IPS-18c (cell line): ENCODE data around the gene FAM193A.
"Not testable (repeated sequence)": the region's sequence is repeated elsewhere in the genome, so short reads cannot be mapped to it uniquely, and the experiment has no call there.

Experiments
- H3K4me3 ChIP-seq: 2 replicates; pipeline ENCODE4 v1.7.0; 2013; ENCODE audit warnings: low read depth, mild to moderate bottlenecking, low read length, moderate library complexity; ENCODE audit not compliant: insufficient read depth
- H3K9me3 ChIP-seq: one replicate; pipeline ENCODE4 v1.6.1; 2013; ENCODE audit warnings: mild to moderate bottlenecking, low read length, moderate library complexity; ENCODE audit not compliant: control insufficient read depth, insufficient read depth

The FAM193A gene

DNA sequence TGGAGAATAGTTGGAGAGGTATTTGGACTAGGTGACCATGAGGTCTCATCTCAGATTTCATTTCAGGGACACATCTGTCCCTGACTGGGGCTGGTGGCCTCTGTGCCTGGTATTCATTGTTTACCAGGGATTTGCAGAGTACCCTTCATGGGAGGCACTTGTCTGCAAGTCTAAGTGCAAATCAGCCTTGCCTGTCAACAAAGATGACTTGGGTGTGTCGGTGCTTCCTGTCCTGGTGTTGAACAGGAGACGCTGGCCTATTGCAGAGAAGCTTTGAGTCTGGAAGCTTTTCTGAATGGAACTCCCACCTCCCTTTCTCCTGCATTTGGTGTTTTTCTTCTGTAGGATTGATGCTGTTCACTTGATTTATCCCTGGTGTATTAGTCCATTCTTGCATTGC lies 115.6 kb downstream of the FAM193A start:
- Histone ChIP-seq H3K4me3 (no peak overlapping the region), H3K9me3 (peaks cover 4% of the 10 kb centered on the region)

GRCh38 chr4:2652415-2653160 lies 116.1 kb downstream of the FAM193A start:
- Histone ChIP-seq H3K4me3 (no peak overlapping the region), H3K9me3 (peaks cover 4% of the 10 kb centered on the region)

DNA sequence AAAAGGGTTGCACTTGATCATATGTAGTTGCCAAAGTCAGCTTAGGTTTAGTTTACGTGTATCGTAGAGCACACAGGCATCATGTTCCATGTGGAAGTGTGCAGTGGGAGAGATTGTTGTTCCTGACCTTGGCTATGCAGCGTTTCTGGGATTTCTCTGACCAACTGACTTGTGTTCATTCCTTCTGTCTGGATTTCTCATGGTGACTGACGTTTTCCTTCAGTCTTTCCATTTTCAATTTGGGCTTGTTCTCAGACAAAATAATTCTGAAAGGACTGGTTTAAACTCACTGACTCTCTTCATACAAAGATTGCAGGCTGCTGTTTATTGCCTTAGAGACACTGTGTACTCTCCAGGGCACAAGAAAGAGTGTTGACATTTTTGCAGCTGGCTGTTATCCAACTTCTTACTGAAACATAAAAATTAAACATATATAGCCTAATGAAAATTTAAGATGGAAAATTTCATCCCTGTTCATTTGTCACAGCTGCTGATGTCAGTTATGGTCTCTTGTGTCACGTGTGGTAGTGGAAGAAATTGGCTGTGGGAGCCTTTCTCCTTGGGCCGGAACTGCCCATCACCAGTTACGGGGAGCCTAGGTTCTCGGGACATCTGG lies 124.3 kb downstream of the FAM193A start:
- no peaks in the 10 kb centered on the region for H3K9me3 ChIP-seq
- H3K4me3 ChIP-seq = no peak overlapping the region

DNA sequence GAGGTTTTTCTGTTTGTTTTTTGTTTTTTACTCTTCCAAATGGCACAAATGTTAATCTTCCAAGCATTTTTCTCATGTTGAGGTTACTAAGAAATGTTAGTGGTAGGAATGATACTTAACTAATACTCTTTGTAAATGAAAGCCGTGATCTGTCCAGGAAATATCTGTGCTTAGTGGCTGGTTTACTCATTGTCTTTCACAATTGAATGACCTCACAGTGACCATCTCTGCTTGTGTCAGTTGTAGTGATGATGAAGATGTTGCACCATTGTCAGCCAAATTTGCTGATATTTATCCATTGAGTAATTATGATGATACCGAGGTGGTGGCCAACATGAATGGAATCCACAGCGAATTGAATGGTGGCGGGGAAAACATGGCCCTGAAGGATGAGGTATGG lies 126.2 kb downstream of the FAM193A start:
- Histone ChIP-seq H3K4me3 (no peak overlapping the region), H3K9me3 (no peaks in the 10 kb centered on the region)

DNA sequence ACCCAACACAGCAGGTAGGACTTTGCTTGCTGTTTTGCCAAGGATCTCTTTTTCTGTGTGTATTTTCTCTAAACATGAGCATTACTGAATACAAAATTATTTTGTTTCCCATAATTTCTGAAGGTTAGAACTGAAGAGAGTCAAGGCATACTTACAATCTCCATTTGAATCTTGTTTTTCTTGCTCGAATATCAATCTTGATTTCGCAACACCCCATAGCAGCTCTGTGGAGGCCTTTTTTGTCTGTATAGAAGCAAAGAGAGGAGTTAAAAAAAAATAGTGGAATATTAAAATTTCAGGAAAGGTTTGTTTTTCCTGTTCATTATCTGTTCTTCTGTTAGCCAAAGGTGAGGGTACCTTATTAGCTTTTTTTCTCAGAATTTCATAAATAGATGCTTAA lies 126.8 kb downstream of the FAM193A start:
- H3K9me3 ChIP-seq = no peaks in the 10 kb centered on the region
- H3K4me3 ChIP-seq = no peak overlapping the region

DNA sequence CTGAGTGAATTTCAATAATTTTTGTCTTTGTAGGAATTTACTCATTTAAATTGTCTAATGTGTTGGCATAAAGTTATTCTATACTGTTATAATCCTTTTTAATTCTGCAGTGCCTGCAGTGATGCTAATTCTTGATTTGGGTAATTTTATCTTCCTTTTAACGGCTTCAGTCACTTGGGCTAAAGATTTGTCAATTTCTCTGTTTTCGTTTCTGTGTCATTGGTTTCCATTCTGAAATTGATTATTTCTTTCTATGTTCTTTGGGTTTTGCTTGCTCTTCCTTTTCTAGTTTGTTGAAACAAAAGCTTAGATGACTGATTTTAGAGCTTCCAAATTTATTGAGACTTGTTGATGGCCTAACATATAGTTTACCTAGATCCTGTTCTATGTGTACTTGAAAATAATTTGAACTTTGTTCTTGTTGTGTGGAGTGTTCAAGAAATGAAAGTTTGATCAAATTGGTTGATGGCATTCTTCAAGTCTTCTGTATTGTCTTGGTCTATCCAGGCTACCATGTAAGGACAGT lies 130.3 kb downstream of the FAM193A start:
- Histone ChIP-seq H3K4me3 (no peak overlapping the region), H3K9me3 (no peaks in the 10 kb centered on the region)

GRCh38 chr4:2667428-2667827 lies 131.0 kb downstream of the FAM193A start:
- no peak overlapping the region for H3K4me3 ChIP-seq

DNA sequence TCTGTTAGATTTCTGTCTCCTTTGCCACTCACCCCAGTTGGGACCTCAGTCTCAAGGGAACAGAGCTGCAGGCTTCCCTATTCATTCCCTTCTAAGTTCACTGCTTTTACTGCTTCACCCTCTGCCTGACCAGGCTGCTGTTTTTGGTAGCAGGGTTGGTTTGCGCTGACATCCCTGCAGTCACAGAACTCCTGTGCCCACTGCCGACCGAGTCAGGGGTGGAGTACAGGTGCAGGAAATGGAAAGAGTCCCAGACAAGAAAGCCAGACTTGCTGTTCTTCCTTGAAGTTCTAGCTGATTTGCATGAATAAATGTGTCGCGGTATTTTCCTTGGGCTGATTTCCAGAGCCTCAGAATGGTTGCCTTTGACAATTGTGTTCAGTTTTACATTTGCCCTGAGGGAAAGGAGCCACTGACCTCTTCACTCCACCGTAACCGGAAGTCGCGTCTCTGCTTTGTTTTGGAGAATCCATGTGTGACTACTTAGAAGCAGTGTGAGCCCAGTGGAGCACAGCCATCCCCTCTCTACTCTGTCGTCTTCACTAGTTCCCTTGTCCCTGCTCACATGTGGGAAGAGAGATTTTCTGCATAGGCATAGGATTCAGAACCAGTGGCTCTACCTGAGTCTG lies 134.9 kb downstream of the FAM193A start:
- no peak overlapping the region for H3K4me3 ChIP-seq
- no peaks in the 10 kb centered on the region for H3K9me3 ChIP-seq

More at GRCh38 chr4:2667428-2667827, 131.0 kb downstream of the FAM193A start:
- H3K9me3 ChIP-seq = no peaks in the 10 kb centered on the region

DNA sequence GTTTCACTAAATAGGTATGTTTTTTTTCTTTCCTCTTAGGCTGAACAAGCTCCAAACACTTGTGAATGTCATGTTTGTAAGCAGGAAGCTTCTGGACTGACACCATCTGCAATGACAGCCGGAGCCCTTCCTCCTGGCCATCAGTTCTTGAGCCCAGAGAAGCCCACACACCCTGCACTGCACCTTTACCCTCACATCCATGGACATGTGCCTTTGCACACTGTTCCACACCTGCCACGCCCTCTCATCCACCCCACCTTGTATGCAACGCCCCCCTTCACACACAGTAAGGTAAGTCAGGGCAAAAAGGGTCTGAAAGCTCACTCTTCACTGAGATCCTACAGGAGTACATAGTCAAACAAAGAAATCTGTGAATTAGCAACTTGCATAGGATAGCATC lies 135.6 kb downstream of the FAM193A start:
- H3K4me3 ChIP-seq = no peak overlapping the region
- peaks cover 1% of the 10 kb centered on the region for H3K9me3 ChIP-seq

DNA sequence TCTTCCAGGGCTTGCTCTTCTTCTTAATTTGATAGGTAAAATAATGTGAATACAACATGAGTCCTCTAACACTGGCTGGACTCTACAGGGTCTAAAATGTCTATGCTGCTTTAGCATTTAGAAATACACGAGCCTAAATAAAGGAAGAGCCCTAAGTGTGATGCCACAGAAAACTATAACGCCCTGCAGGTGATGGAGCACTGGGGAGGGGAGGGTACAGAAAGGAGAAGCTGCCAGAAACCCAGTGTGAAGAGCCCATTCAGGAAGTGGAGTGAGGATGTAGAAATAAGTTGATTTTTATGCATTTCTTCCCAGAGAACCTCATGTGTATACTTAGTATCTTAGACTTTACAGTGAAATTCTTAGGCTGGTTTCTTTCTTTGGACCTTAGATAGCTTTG lies 136.3 kb downstream of the FAM193A start:
- no peak overlapping the region for H3K4me3 ChIP-seq
- peaks cover 2% of the 10 kb centered on the region for H3K9me3 ChIP-seq

DNA sequence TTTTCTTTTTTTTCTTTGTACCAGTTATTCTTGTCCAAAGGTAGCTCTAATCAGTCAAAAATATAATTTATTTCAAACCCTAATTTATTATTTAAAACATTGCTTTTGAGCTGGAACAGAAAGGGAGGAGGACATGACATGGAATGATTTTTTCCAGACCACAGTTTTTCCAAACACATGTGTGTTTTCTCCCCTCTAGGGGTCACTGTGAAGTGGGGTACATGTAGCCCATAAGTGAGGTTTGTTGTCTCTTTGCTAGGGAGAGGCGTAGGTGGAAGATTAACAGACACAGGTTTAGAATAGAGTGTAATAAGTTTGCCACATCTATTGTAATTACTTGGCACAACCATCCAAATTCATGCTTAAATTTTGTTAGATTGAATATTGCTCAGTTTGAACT lies 136.7 kb downstream of the FAM193A start:
- no peak overlapping the region for H3K4me3 ChIP-seq
- H3K9me3 ChIP-seq = peaks cover 2% of the 10 kb centered on the region

GRCh38 chr4:2679762-2680161 lies 143.3 kb downstream of the FAM193A start:
- H3K9me3 ChIP-seq, H3K4me3 ChIP-seq: not testable (repeated sequence)

DNA sequence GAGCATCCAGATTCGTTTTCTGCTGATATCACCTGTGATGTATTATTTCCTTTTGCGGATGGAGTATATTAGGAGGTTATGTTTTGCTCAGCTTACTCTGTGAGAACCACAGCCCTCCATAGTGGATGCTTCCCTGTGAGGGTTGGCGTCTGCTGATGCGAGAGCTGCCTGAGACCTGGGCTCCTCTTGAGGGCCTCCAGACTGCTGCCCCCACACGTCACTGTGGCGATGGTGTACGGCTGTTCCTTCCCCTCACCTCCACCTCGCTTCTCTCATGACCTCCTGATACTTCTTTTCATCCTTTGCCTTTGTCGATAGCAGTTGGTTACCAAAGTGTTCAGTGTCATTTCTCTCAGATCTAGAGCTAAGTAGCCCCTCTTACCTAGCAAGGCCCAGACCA lies 148.0 kb downstream of the FAM193A start:
- Histone ChIP-seq H3K9me3 (no peaks in the 10 kb centered on the region), H3K4me3 (no peak overlapping the region)

- Histone ChIP-seq H3K9me3 (no peaks in the 10 kb centered on the region), H3K4me3 (no peak overlapping the region)
Measured at GRCh38 chr4:2685541-2685940, 149.1 kb downstream of the FAM193A start.

GRCh38 chr4:2686379-2687265 lies 150.2 kb downstream of the FAM193A start:
- H3K9me3 ChIP-seq = no peaks in the 10 kb centered on the region
- H3K4me3 ChIP-seq = no peak overlapping the region

DNA sequence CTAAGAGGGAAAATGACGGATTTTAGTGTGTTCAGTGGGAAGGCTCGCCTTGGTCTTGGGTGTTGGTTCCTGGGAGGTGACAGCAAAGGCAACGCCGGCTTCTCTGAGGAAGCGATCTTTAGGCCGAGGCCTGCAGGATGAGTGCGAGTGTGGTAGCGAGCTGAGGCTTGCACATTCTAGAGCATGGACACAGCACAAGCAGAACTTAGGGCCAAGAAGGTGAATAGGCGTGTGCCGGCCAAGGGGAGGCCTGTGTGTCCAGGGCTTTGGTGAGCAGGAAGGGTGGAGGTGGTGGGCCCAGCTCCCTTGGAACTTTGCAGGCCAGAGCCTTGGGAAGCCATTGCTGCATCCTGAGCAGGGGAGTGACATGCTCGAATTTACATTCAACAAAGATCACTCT lies 151.8 kb downstream of the FAM193A start:
- H3K4me3 ChIP-seq = no peak overlapping the region

DNA sequence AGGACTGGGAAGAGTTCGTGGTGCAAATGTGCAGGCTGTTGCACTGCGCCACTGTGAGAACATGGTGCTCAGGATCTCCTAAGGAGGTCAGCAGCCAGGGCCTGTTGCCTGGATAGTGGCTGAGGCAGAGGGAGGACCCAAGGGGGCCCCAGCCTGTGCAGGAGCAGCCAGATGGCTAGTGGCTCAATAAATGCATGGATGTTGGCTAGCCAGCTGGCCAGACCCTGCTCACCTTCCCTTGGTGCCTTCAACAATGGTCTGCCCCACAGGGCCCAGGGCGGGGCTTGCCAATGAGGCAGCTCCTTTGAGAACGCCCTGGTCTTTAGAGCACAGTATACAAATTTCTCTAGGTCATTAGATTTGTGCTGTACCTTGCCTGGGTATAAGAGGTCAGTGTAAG lies 152.2 kb downstream of the FAM193A start:
- Histone ChIP-seq H3K4me3 (no peak overlapping the region), H3K9me3 (no peaks in the 10 kb centered on the region)

More for the DNA sequence above, 151.8 kb downstream of the FAM193A start:
- H3K9me3 ChIP-seq = no peaks in the 10 kb centered on the region
